GM21619 (cell line): ENCODE measurements around the gene GPR78.
"Not testable (repeated sequence)": the region's sequence is repeated elsewhere in the genome, so short reads cannot be mapped to it uniquely, and the experiment has no call there.

ENCODE experiments used
- ATAC-seq: cut with Tn5 transposase; IDR thresholded peaks from one replicate; pipeline ENCODE4 v1.9.1; 2021; ENCODE audit not compliant: unreplicated experiment

GPR78 gene

GRCh38 chr4:8560265-8561047, 19.7 kb upstream of the GPR78 start:
- no peak for ATAC-seq

GRCh38 chr4:8564595-8564994, 15.6 kb upstream of the GPR78 start:
- ATAC-seq = no peak

- no peak for ATAC-seq
These were observed 12.0 kb upstream of the GPR78 start for GRCh38 chr4:8568068-8568668.

GRCh38 chr4:8570201-8570600, 10.0 kb upstream of the GPR78 start:
- ATAC-seq = no peak

GRCh38 chr4:8571702-8572685, 8.2 kb upstream of the GPR78 start:
- ATAC-seq = no peak

- no peak for ATAC-seq
These were observed 6.9 kb upstream of the GPR78 start for GRCh38 chr4:8573266-8573665.

GRCh38 chr4:8574796-8575370, 5.3 kb upstream of the GPR78 start:
- no peak for ATAC-seq

GRCh38 chr4:8575457-8575856, 4.7 kb upstream of the GPR78 start:
- no peak for ATAC-seq

- not testable (repeated sequence) for ATAC-seq
These were observed 3.6 kb upstream of the GPR78 start for GRCh38 chr4:8576591-8576990.

- no peak for ATAC-seq
These were observed 3.1 kb upstream of the GPR78 start for GRCh38 chr4:8577046-8577445.

GRCh38 chr4:8577972-8578371, 2.2 kb upstream of the GPR78 start:
- ATAC-seq = no peak

GRCh38 chr4:8578717-8579116, 1.5 kb upstream of the GPR78 start:
- no peak for ATAC-seq

- ATAC-seq = no peak
These were observed 469 bp upstream of the GPR78 start for GRCh38 chr4:8579526-8580320.

GRCh38 chr4:8581094-8581861, 1.1 kb downstream of the GPR78 start:
- ATAC-seq = no peak

GRCh38 chr4:8582016-8582415, 1.8 kb downstream of the GPR78 start:
- no peak for ATAC-seq

GRCh38 chr4:8582436-8582835, 2.2 kb downstream of the GPR78 start:
- no peak for ATAC-seq

GRCh38 chr4:8582941-8583654, 2.9 kb downstream of the GPR78 start:
- ATAC-seq = no peak

- ATAC-seq = no peak
These were observed 3.4 kb downstream of the GPR78 start for GRCh38 chr4:8583655-8584025.

GRCh38 chr4:8585186-8585585, 5.0 kb downstream of the GPR78 start:
- ATAC-seq = no peak
